Nephron progenitor cell (in vitro differentiated cells): ENCODE measurements around the gene RIBC1.

Source experiments
- DNase-seq: peaks from one replicate; pipeline ENCODE4 v3.0.0; 2021
- H3K27ac Mint-ChIP-seq: 2 replicates; pipeline ENCODE4 v1.8.0; 2021; ENCODE audit warnings: mild to moderate bottlenecking, moderate library complexity, mixed read lengths
- H3K27me3 Mint-ChIP-seq: 2 replicates; pipeline ENCODE4 v1.8.0; 2021; ENCODE audit warnings: mild to moderate bottlenecking, low read depth, mixed read lengths; ENCODE audit not compliant: poor library complexity
- H3K36me3 Mint-ChIP-seq: 2 replicates; pipeline ENCODE4 v1.8.0; 2021; ENCODE audit warnings: low read depth, mixed read lengths
- H3K4me1 Mint-ChIP-seq: 2 replicates; pipeline ENCODE4 v1.8.0; 2021; ENCODE audit warnings: mixed read lengths
- H3K4me3 Mint-ChIP-seq: 2 replicates; pipeline ENCODE4 v1.8.0; 2021; ENCODE audit warnings: mild to moderate bottlenecking, moderate library complexity, mixed read lengths
- H3K9me3 Mint-ChIP-seq: 2 replicates; pipeline ENCODE4 v1.8.0; 2021; ENCODE audit warnings: mild to moderate bottlenecking, moderate library complexity, mixed read lengths
- CTCF ChIP-seq: fragments of 200-600 bp; sonication (generic); IDR thresholded peaks from 2 replicates; pipeline ENCODE4 v1.5.0; 2021; ENCODE audit warnings: antibody characterized with exemption

RIBC1 gene

GRCh38 chrX:53379008-53379710 is 43.5 kb upstream of the RIBC1 start:
- peaks cover 19% of the 10 kb centered on the region for H3K4me1 Mint-ChIP-seq
- H3K27me3 Mint-ChIP-seq, result no peaks in the 10 kb centered on the region
- no peak for TF ChIP-seq CTCF
- peaks cover 43% of the 10 kb centered on the region for H3K9me3 Mint-ChIP-seq
- no peak overlapping the region for H3K4me3 Mint-ChIP-seq
- no peak for DNase-seq
- peaks cover 48% of the 10 kb centered on the region for H3K36me3 Mint-ChIP-seq
- H3K27ac Mint-ChIP-seq, result peak overlapping the region; percentile 30

GRCh38 chrX:53379747-53380146 is 42.9 kb upstream of the RIBC1 start:
- Mint-ChIP-seq H3K27ac (peak overlapping the region; percentile 30), H3K4me3 (no peak overlapping the region), H3K27me3 (no peaks in the 10 kb centered on the region), H3K4me1 (peaks cover 19% of the 10 kb centered on the region), H3K9me3 (peaks cover 43% of the 10 kb centered on the region), H3K36me3 (peaks cover 48% of the 10 kb centered on the region)
- DNase-seq, result no peak
- TF ChIP-seq CTCF, result no peak

GRCh38 chrX:53383376-53384076 is 39.1 kb upstream of the RIBC1 start:
- Mint-ChIP-seq H3K4me1 (peaks cover 19% of the 10 kb centered on the region), H3K27ac (peak overlapping the region; percentile 79), H3K27me3 (no peaks in the 10 kb centered on the region), H3K9me3 (peaks cover 49% of the 10 kb centered on the region), H3K36me3 (peaks cover 44% of the 10 kb centered on the region), H3K4me3 (no peak overlapping the region)
- no peak for DNase-seq
- TF ChIP-seq CTCF, result no peak

GRCh38 chrX:53395605-53396298 is 26.9 kb upstream of the RIBC1 start:
- H3K4me3 Mint-ChIP-seq, result no peak overlapping the region
- H3K9me3 Mint-ChIP-seq, result peaks cover 35% of the 10 kb centered on the region
- H3K4me1 Mint-ChIP-seq, result no peaks in the 10 kb centered on the region
- no peak for DNase-seq
- no peak overlapping the region for H3K27ac Mint-ChIP-seq
- peaks cover 49% of the 10 kb centered on the region for H3K36me3 Mint-ChIP-seq
- no peak for TF ChIP-seq CTCF
- peaks cover 4% of the 10 kb centered on the region for H3K27me3 Mint-ChIP-seq

GRCh38 chrX:53398216-53398615 is 24.5 kb upstream of the RIBC1 start:
- Mint-ChIP-seq H3K27ac (no peak overlapping the region), H3K9me3 (peaks cover 38% of the 10 kb centered on the region)
- TF ChIP-seq CTCF, result no peak

More at GRCh38 chrX:53398216-53398615, 24.5 kb upstream of the RIBC1 start:
- H3K4me3 Mint-ChIP-seq, result no peak overlapping the region
- no peak for DNase-seq
- H3K36me3 Mint-ChIP-seq, result peaks cover 52% of the 10 kb centered on the region
- H3K4me1 Mint-ChIP-seq, result no peaks in the 10 kb centered on the region
- H3K27me3 Mint-ChIP-seq, result peaks cover 4% of the 10 kb centered on the region
